HT-29 (cell line): Measurements from ENCODE around the gene KIN. TPM values are rescaled to one million over a fixed set of nuclear protein-coding genes. Genes with fewer than 3 reads are reported as not detected.
A peak's percentile ranks its signal among the peaks of the same experiment; 100 is the strongest.
"Not testable (repeated sequence)": the region's sequence is repeated elsewhere in the genome, so short reads cannot be mapped to it uniquely, and the experiment has no call there.

ENCODE experiments used
- DNase-seq: peaks from one replicate; pipeline ENCODE4 v3.0.0-alpha.2; 2015; ENCODE audit warnings: low spot score
- total RNA-seq: library from RNA; depleted of rRNA; stranded (reverse); fragments of >200 nt; shearing (Covaris generic); gene quantifications from 2 replicates; pipeline ENCODE4 v1.2.3, GENCODE V29; 2014

The KIN gene
- total RNA-seq, 1 experiment from 2014 or later, result 3.0 TPM

DNA sequence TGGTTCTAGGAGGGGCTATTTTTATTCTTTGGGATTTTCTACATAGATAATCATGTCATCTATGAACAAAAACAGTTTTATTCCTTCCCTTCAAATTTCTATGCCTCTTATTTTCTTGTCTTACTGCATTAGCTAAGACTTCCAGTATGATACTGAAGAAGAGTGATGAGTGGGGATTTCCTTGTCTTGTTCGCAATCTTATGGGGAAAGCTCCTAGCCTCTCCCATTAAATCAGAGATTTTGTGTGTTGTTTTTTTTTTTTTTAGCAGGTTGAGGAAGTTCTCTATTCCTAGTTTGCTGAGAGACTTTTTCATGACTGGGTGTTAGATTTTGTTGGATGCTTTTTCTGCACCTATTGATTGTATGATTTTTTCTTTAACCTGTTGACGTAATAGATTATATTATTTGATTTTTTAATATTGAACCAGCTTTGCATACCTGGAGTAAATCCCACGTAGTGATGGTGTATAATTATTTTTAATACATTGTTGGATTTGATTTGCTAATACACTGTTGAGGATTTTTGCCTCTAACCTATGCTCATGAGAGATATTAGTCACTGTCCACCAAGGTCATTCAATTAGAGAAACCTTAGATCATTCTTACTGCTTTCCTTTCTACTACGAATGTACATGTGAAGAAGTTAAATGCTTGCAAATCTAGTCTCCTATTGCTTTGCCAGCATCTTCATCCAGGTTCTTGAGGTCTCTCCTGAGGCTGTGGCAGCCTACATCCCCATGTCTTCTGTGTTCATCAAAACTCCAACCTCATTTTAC is 6.6 kb upstream of the KIN start:
- no peak for DNase-seq

DNA sequence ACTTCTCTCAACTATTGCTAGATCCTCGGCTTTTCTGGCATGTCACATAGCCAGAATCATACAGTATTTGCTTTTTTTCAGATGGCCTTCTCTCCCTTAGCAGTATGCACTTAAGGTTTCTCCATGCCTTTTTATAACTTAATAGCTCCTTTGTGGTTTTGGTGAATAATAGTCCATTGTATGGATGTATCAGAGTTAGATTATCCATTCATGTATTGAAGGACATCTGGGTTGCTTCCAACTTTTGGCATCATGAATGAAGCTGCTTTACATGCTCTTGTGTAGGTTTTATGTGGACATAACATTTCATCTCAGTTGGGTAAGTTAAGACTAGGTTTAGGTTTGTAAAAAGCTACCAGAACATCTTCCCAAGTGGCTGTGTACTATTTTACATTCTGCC is 4.7 kb upstream of the KIN start:
- no peak for DNase-seq

DNA sequence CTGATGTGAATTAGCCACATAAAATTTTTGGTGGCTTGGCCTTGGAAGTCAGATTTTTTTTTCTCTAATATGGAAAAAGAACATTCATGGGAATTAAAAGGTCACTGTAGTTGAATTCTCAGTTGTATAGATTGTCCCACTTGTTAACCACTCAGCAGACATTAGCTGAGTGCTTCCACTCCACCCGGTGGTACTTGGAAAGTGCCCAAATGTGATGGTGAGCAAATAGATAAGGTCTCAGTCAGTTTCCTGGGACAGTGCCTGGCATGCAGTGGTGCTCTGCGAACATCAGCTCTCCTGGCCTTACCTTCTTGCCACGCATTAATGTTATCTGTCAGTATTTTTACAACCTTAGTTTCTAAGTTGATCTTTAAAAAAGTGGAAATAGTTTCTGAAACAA is 1.6 kb upstream of the KIN start:
- DNase-seq, result peak; percentile 27

DNA sequence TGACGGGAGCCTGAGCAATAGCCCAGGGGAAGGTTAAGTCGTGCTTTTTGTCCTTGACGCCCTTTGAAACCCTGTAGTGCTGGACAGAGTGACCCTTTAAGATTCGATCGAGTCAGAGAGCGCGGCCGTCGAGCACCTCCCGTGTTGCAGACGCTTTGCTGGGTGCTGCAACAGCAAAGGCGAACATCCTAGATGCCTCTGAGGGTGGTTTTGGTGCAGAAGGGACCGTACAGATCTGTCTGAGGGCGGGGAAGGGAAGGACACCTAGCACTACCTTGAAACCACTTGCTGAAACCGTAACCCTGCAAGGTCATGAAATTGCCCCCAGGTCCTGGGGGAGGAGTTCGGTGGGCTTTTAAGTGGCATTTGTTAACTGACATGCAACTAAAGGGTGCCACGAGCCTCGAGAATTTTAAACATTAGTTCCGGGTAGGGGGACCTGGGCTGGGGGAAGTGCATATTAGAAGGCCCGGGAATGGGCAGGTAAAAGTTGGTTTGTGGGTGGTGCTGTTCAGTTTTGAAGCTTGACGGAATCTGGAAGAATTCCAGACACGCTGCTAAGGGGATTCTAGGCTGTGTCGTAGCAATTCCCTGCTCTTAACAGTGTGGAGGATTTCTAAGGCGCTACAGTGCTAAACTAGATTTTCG is 970 bp upstream of the KIN start:
- peak; percentile 49 for DNase-seq

DNA sequence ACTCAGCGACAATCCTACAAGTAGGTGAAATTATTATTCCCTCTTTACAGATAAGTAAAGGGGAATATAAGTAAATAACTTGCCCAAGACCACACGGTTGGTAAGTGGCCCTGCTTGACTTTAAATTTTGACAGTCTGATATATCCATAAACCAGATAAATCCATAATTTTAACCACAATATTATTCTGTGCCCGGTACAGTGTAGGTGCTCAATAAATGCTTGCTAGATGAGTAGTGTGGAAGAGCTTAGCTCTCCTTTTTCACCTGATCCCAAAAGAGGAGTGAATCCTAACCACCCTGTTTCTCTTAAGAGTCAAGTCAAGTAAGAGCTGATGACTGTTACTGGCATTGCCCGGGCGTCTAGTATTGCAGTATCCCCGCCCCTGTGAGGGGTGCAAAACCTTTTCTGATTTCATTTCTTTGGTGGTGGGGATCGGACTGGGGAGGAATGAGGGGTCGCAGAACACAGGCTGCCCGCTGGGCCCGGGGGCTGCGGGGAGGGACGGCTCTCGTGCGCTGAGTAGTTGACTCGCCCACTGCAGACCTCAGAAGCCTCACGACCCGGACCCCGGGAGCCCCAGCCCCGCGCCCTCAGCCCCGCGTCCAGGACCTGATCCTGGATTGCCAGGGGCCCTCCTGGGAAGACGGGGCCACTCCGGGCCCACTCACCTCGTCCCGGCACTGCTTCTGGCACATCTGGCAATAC is 490 bp downstream of the KIN start:
- DNase-seq, result peak; percentile 19

DNA sequence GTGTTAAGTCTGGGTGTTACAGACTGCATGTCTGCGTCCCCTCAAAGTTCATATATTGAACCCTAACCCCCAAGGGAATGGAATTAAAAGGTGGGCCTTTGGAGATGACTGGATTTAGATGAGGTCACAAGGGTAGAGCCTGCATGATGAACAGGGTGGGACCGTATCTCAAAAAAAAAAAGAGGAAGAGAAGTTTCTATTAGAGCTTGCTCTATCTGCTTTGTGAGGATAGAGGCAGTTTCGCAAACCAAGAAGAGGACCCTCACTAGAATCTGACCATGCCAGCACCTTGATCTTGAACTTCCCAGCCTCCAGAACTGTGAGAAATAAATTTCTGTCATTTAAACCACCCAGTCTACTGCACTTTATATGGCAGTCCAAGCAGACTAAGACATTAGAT is 1.4 kb downstream of the KIN start:
- no peak for DNase-seq

DNA sequence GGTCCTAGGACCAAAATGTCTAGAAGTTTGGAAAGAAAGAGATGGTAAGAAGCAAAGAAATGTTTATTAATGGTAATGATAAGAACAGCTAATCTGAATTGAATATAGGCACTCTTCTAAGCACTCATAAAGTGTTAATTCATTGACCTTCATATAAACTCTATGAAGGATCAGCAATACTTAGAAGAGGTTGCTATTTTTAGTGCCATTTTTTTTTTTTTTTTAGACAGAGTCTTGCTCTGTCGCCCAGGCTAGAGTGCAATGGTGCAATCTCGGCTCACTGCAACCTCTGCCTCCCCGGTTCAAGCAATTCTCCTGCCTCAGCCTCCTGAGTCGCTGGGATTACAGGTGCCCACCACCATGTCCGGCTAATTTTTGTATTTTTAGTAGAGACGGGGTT is 5.6 kb downstream of the KIN start:
- not testable (repeated sequence) for DNase-seq

DNA sequence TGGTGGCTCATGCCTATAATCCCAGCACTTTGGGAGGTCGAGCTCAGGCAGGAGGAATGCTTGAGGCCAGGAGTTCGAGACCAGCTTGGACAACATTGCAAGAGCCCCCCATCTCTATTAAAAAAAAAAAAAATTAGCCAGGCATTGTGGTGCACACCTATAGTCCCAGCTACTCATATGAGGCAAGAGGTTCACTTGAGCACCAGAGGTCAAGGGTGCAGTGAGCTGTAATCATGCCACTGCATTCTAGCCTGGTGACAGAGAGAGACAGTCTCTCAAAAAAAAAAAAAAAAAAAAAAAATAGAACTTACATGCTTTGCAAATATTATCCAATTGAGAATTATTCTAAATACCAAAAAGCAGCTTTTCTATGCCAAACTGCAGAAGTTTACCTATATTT is 11.0 kb downstream of the KIN start:
- no peak for DNase-seq

DNA sequence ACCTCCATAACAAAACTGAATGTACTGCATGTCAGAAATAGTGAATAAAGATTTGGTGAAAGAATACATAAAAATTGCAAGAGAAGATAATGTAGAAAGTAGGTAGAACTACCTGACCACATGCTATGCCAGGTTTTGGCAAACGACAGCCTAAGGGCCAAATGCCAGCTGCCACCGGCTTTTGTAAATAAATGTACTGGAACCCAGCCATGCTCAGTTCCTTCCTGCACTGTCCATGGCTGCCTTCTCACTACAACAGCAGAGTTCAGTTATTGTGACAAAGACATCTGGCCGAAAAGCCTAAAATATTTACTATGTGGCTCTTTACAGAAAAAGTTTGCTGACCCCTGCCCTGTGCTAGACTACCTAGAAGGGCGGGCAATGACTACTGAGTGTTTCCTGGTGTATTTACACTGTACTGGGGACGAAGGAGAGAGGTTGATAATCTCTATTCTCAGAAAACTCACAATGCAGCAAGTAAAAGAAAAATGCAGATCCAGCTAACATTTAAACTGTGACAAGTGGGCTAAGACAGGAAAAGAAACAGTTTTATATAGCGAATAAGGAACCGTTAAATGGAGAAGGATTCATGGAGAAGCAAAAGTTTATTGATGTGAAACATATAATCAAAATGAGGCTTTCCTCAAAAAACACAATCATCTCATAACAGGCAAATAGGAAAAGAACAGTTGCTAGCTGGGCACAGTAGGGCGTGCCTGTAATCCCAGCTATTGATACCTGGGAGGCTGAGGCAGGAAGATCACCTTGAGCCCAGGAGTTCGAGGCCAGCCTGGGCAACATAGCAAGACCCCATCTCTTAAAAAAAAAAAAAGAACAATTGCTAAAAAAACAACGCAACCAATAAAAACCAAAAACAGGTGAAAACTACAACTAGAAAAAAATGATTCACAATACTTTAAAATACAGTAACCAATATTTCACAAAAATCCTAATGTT is 13.7 kb downstream of the KIN start:
- DNase-seq, result no peak

DNA sequence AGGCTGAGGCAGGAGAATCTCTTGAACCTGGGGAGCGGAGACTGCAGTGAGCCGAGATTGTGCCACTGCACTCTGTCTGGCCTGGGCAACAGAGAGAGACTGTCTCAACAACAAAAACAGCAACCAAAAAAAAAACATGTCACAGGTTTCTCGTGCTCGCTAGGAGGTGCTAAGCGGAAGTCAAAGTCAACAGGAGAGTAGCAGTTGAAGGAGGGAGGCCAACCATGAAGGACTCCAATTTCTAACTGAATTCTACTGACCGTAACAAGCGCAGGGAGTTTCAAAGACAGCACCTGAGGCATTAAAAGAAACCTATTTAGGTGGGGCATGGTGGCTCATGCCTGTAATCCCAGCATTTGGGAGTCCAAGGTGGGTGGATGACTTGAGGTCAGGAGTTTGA is 19.4 kb downstream of the KIN start:
- DNase-seq, result no peak

DNA sequence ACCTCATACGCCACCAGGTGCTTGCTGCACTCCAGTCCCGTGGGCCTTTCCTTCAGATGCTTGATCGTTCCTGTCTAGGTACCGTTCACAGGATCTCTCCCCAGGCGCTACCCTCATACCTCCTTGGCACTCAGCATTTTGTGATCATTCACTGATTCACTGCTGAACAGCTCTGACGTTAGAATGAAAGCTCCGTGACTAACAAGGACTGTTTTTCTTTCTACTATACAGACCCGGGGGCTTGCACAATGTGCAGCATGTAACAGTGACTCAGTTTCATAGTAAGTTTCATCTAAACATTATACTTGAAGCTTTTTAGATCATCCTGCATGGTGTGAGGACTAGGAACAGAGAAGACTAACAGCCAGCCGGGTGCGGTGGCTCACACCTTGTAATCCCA is 20.6 kb downstream of the KIN start:
- no peak for DNase-seq

DNA sequence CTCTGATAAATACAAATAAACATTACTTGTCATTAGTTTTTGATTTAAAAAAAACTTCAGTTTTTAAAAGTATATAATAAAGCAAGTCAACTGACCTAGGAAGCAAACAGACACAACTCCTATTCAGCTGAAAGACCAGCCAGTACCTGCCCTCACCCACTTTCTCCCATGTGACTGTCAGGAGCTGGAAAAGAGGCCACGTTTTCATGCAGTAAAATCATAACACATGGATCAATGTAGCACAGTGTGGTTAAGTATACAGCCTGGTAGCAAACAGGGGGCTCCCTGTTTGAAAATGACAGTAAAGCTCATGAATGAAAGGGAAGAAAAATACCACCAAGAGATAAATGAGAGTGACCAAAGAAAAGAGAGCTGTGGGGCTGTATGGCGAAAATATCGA is 21.6 kb downstream of the KIN start:
- DNase-seq, result no peak

DNA sequence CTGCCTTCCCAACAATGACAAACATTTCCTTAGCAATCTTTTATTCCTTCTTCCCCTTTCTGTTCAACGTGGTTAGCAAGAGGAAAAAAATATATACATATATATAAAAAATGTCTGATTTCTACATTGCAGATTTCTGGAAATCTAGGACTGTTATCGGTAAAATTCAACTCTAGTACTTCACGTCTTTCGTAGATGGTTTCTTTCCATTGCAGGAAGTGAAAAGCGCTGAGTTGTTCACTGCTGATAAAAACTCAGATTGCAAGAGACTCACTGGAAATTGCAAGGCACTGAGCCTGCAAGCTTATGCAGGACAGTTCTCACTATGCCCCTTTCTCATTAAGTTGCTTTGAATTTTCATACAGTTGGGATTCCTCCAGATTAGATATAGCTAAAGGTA is 23.9 kb downstream of the KIN start:
- no peak for DNase-seq

DNA sequence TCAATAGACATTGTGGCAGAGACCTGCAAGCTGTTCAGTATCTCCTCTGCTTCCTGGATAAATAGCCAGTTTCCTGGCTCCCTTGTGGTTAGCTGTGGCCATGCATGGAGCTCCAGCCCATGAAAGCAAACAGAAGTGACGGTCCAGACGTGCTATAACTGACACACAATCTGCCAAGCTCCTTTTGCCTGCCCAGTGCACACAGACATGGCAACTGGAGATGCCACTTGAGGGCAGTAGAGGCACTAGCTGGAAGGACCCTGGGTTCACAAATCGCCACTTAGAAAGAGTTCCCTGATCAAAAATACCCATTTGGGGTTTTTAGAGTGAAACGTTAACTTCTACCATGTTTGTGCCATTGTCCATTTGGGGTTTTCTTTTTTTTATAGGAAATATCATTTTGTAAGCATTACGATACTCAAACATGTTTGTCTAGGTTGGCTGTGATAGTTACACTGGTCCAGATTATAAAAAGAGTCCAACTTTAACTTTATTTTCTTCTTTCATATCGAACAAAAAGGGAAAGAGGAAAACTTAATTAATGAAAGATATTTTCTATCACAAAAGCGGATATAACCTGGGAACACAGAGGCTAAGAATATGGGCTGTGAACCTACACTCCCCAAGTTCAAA is 31.3 kb downstream of the KIN start:
- peak; percentile 45 for DNase-seq

DNA sequence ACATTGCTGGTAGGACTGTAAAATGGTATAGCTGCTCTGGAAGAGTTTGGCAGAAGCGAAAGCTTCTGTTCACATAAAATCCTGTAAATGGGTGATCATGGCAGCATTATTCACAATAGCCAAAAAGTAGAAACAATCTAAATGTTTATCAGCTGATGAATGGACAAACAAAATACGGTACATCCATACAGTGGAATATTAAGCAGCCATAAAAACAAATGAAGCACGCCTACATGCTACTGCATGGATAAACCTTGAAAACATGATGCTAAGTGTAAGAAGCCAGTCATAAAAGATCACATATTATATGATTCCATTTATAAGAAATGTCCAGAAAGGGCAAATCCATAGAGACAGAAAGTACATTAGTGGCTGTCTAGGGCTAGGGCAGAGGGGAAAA is 32.7 kb downstream of the KIN start:
- no peak for DNase-seq

DNA sequence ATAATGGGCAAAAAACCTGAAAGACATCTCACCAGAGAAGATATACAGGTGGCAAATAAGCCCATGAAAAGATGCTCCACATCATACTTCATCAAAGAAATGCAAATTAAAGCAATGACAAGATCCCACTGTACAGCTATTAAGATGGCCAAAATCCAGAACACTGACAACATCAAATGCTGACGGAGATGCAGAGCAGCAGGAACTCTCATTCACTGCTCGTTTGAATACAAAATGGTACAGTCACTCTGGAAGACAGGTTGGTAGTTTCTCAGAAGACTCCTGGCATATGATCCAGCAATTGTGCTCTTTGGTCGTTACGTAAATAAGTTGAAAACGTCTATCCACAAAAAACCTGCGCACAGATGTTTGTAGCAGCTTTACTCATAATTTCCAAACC is 35.5 kb downstream of the KIN start:
- no peak for DNase-seq

DNA sequence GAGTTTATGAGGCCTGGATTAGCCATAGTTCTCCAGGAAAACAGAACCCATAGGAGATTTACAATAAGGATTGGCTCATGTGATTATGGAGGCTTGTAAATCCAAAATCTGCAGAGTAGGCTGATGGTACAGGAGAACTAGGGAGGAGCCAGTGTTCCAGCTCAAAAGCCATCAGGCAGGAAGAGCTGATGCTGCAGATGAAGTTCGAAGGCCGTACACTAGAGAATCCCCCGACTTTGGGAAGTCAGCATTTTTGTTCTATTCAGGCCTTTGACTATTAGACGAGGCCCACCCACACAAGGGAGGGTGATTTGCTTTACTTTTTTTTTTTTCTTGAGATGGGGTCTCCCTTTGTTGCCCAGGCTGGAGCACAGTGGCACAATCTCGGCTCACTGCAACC is 37.6 kb downstream of the KIN start:
- DNase-seq, result no peak

DNA sequence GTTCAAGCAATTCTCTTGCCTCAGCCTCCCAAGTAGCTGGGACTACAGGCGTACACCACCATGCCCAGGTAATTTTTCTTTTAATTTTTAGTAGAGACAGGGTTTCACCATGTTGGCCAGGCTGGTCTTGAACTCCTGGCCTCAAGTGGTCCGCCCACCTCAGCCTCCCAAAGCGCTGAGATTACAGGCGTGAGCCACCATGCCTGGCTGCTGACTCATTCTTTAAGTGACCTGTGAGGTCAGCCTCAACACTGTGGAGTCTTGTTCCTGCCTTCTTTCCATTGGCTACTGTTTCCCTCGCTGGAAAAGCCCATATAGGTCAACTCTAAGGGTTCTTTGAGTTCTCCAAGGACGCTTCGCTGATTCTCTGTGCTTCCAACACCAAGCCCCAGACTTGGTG is 39.2 kb downstream of the KIN start:
- DNase-seq, result not testable (repeated sequence)

DNA sequence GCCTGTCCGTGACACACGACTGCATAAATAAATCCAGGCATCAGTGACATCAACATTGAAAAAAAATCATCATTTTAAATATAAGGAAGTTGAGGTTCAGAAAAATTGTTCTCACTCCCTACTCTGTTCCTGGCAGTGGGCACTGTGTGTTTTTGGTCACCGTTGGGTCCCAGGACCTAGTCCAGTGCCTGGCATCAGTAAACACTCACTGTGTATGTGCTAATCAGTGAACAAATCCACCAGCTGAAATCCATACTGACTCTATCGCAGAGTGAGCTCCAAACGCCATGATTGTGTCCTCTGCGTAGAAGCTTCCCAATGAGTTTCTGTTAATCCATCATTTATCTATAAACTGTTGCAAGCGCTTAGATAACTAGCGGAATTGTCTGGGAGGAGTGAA is 43.5 kb downstream of the KIN start:
- DNase-seq, result no peak

DNA sequence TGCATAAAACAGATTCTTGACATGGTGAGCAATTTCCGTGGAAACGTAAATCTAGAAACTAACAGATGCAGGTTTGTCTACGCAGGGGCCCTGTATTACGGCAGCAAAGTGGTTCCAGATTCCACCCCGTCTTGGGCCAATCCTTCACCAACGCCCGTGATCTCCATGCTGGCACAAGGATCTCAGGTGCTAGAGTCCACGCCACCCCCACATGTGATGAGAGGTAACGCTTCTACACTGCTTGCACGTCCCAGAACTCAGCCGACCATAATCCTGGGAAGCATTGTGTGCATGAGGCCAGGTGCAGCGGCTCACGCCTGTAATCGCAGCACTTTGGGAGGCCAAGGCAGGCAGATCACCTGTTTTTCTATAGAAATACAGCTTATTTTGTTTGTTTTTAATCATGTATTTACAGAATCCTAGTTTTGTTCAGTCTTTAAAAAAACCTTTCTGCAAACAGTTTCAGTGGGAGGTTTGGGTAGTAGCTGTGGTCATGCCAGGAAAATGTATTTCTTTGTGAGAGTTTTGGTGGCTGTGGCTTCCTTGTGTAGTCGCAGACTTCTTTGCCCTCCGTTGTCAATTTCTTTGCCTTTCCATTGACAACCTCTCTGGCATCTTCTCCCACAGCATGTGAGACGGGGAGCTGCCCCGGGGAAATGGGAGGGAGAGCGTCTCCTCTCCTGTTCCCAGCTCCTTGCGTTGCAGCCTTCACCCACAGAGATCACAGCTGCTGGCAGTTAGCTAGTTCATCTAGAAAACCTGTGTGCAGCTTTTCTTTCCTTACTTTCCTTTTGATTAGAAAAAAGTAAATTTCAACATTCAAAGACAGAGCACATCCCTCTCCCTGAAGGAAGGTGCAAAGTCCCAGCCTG is 49.0 kb downstream of the KIN start:
- DNase-seq, result no peak
